22Rv1 (cell line): ENCODE measurements around the gene TMEM190.

ENCODE experiments used
- ZFX ChIP-seq: fragments of 450-650 bp; IDR thresholded peaks from 2 replicates; pipeline ENCODE4 v1.6.1; 2017; ENCODE audit warnings: antibody characterized with exemption, borderline replicate concordance
- TF ChIP-seq, protein P1 (sequence below): fragments of 450-650 bp; IDR thresholded peaks from 2 replicates; pipeline ENCODE4 v1.5.1; 2017; ENCODE audit warnings: mild to moderate bottlenecking

DNA sequence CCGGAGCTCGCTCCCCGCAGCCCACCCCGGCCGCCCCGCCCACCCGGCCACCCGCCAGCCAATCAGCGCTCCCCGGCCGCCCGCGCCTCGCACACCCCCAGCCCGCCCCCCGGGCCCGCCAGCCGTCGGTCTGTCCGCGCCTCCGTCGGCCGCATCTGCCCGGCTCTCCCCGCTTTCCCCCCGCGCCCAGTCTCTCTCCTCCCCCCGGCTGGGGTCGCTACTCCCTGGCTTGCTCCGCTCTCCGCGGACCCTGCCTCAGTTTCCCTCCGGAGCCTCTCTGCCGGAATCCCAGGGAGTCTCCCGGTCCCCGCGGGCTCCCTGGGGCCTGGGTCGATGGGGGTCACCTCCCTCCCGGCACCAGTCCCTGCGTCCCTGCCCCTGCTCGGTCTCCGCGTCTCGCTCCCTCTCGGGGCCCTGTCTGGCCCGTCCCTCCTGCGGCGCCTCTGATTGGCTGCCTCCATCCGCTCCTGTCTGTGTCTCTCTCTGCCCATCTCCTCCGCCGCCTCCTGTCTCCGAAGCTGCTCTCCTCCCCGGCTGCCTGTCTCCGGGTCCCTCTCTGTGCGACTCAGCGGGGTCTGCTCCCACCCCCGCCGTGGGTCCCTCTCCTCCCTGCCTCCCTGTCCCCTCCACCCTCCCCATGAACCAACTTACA is 6.8 kb upstream of the TMEM190 start:
- TF ChIP-seq, protein P1, sequence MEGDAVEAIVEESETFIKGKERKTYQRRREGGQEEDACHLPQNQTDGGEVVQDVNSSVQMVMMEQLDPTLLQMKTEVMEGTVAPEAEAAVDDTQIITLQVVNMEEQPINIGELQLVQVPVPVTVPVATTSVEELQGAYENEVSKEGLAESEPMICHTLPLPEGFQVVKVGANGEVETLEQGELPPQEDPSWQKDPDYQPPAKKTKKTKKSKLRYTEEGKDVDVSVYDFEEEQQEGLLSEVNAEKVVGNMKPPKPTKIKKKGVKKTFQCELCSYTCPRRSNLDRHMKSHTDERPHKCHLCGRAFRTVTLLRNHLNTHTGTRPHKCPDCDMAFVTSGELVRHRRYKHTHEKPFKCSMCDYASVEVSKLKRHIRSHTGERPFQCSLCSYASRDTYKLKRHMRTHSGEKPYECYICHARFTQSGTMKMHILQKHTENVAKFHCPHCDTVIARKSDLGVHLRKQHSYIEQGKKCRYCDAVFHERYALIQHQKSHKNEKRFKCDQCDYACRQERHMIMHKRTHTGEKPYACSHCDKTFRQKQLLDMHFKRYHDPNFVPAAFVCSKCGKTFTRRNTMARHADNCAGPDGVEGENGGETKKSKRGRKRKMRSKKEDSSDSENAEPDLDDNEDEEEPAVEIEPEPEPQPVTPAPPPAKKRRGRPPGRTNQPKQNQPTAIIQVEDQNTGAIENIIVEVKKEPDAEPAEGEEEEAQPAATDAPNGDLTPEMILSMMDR = no peak
- no peak for TF ChIP-seq ZFX
